Measurements from ENCODE around the gene SFTPA2.
"Not testable (repeated sequence)": the region's sequence is repeated elsewhere in the genome, so short reads cannot be mapped to it uniquely, and the experiment has no call there.

- not testable (repeated sequence) for TF ChIP-seq CTCF (IDR thresholded peaks at IDR 0.05; ENCODE audit: poor library complexity); EZH2phosphoT487 (IDR thresholded peaks at IDR 0.05; ENCODE audit: low read depth, severe bottlenecking, unreplicated experiment); EZH2 (IDR thresholded peaks at IDR 0.05; ENCODE audit: borderline replicate concordance)
Measured at GRCh38 chr10:79525049-79525710, 35.0 kb downstream of the SFTPA2 start.

All from hepatocyte (in vitro differentiated cells).